ENCODE data around the gene ZNF213.
A peak's percentile ranks its signal among the peaks of the same experiment; 100 is the strongest.

Gene ZNF213

GRCh38 chr16:3121851-3122467 is 12.9 kb upstream of the ZNF213 start:
- peak; percentile 64 for TF ChIP-seq ZNF121 (tag by site-specific recombination; IDR thresholded peaks at IDR 0.05)
- TF ChIP-seq ZNF529 (tag by site-specific recombination; IDR thresholded peaks at IDR 0.05; ENCODE audit: insufficient replicate concordance) = no peak
- POLR2A ChIA-PET = interaction anchor here (0.5 to 2.2 kb wide), 5 partner anchors 8 to 62 kb away, joined by 3 to 8 read pairs (median 6); partner anchors contain the start of gene ZNF213
- H3K4me3 ChIP-seq (ENCODE audit: low read depth, low read length) = no peak overlapping the region
- H3K4me1 ChIP-seq (ENCODE audit: control insufficient read depth, insufficient read depth, low read length) = no peaks in the 10 kb centered on the region; the same call in 1 of the 2 replicates
- H3K9me3 ChIP-seq (ENCODE audit: control insufficient read depth, insufficient read depth, low read depth, low read length) = no peaks in the 10 kb centered on the region
- H3K36me3 ChIP-seq (ENCODE audit: control insufficient read depth in 2 of 2, insufficient read depth in 1 of 2, low read length in 2 of 2) = peaks cover under 1 to 49% of the 10 kb centered on the region in 2 experiments; a peak in 2 of 3 replicates
- CTCF ChIA-PET = interaction anchor here (0.6 to 2.0 kb wide), 4 partner anchors 11 to 62 kb away, joined by 3 to 8 read pairs (median 6); no protein-coding TSS in a partner anchor
- H3K27ac ChIP-seq (ENCODE audit: extremely low read depth, low read depth, low read length) = no peak overlapping the region

DNA sequence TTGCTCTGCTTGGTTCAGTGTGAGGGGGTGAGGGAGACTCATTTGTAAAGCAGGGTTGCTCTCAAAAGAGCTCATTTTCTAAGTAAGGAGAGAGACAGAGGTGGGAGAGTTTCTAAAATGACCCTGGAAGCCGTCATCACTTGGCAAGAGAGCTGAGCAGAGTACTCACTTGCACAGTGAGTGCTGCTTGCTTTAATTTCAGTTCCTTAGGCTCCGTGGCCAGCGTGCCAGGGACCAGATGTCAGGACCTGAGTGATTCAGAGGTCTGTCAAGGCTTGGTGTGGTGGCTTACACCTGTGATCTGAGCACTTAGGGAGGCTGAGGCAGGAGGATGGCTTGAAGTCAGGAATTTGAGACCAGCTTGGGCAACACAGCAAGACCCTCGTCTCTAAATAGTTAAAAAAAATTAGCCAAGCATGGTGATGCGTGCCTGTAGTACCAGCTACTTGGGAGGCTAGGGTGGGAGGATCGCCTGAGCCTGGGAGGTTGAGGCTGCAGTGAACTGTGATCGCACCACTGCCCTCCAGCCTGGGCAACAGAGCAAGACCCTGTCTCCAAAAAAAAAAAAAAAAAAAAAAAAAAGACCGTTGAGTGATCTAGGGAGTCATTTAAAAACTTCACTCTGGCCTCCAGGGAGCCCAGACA is 11.8 kb upstream of the ZNF213 start:
- Histone ChIP-seq H3K9me3 (ENCODE audit: control insufficient read depth, insufficient read depth, low read depth, low read length) (no peaks in the 10 kb centered on the region), H3K4me1 (ENCODE audit: control insufficient read depth, insufficient read depth, low read length) (no peaks in the 10 kb centered on the region; the same call in 1 of the 2 replicates), H3K4me3 (ENCODE audit: low read depth, low read length) (no peak overlapping the region), H3K27ac (ENCODE audit: extremely low read depth, low read depth, low read length) (no peak overlapping the region), H3K36me3 (ENCODE audit: control insufficient read depth in 2 of 2, insufficient read depth in 1 of 2, low read length in 2 of 2) (peaks cover 7 to 52% of the 10 kb centered on the region in 2 experiments; a peak in 2 of 3 replicates)
- TF ChIP-seq AEBP2 (tag by site-specific recombination; IDR thresholded peaks at IDR 0.05; ENCODE audit: borderline replicate concordance) (no peak), SCRT2 (tag by site-specific recombination; IDR thresholded peaks at IDR 0.05) (no peak), PRDM4 (tag by site-specific recombination; IDR thresholded peaks at IDR 0.05) (no peak), ZNF350 (tag by site-specific recombination; IDR thresholded peaks at IDR 0.05) (no peak), ZNF121 (tag by site-specific recombination; IDR thresholded peaks at IDR 0.05) (peak; percentile 98), ZNF707 (tag by site-specific recombination; IDR thresholded peaks at IDR 0.05) (no peak)
- TF ChIP-seq, protein P1, sequence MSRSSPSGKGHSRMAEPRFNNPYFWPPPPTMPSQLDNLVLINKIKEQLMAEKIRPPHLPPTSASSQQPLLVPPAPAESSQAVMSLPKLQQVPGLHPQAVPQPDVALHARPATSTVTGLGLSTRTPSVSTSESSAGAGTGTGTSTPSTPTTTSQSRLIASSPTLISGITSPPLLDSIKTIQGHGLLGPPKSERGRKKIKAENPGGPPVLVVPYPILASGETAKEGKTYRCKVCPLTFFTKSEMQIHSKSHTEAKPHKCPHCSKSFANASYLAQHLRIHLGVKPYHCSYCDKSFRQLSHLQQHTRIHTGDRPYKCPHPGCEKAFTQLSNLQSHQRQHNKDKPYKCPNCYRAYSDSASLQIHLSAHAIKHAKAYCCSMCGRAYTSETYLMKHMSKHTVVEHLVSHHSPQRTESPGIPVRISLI (tag by site-specific recombination; IDR thresholded peaks at IDR 0.05) = peak; percentile 82
- POLR2A ChIA-PET = interaction anchor here (0.6 to 1.7 kb wide), 7 partner anchors 8 to 92 kb away, joined by 3 to 8 read pairs (median 5); partner anchors contain the start of gene ZNF213
- CTCF ChIA-PET = interaction anchor here (1.1 to 2.0 kb wide), 3 partner anchors 22 to 64 kb away, joined by 4 to 8 read pairs (median 7); no protein-coding TSS in a partner anchor

GRCh38 chr16:3123986-3124886 is 10.6 kb upstream of the ZNF213 start:
- POLR2A ChIA-PET = interaction anchor here (2.6 to 2.9 kb wide), 2 partner anchors 10 to 18 kb away, joined by 6 to 17 read pairs; partner anchors contain the start of gene ZNF213
- Histone ChIP-seq H3K27ac (ENCODE audit: extremely low read depth, low read depth, low read length) (peak overlapping the region; percentile 58; the same call in 1 of the 2 replicates), H3K9me3 (ENCODE audit: control insufficient read depth, insufficient read depth, low read depth, low read length) (no peaks in the 10 kb centered on the region), H3K4me3 (ENCODE audit: low read depth, low read length) (peak overlapping the region; percentile 73), H3K36me3 (ENCODE audit: control insufficient read depth in 2 of 2, insufficient read depth in 1 of 2, low read length in 2 of 2) (peaks cover 9 to 52% of the 10 kb centered on the region in 2 experiments; a peak in 2 of 3 replicates), H3K4me1 (ENCODE audit: control insufficient read depth, insufficient read depth, low read length) (no peaks in the 10 kb centered on the region; the same call in 1 of the 2 replicates)
- CTCF ChIA-PET = interaction anchor here (0.8 to 6.6 kb wide), 3 partner anchors 26 to 65 kb away, joined by 3 to 54 read pairs (median 4); no protein-coding TSS in a partner anchor
- TF ChIP-seq ZNF747 (tag by site-specific recombination; IDR thresholded peaks at IDR 0.05) (no peak), ZNF341 (tag by site-specific recombination; IDR thresholded peaks at IDR 0.05; ENCODE audit: low read depth) (peak; percentile 7; the same call in 1 of the 2 replicates), ZNF324 (tag by site-specific recombination; IDR thresholded peaks at IDR 0.05) (peak; percentile 53; the same call in 1 of the 2 replicates), ZNF561 (tag by site-specific recombination; IDR thresholded peaks at IDR 0.05; ENCODE audit: borderline replicate concordance) (no peak), ZBTB8A (tag by site-specific recombination; IDR thresholded peaks at IDR 0.05) (peak; percentile 61), ZNF37A (tag by site-specific recombination; IDR thresholded peaks at IDR 0.05) (no peak), ZNF639 (tag by site-specific recombination; IDR thresholded peaks at IDR 0.05) (peak; percentile 71; the same call in 1 of the 2 replicates), ZFHX2 (tag by site-specific recombination; conservative IDR thresholded peaks at IDR 0.05) (peak; percentile 67), SETDB1 (IDR thresholded peaks at IDR 0.05; ENCODE audit: insufficient read length, low read length) (no peak), IKZF3 (tag by site-specific recombination; IDR thresholded peaks at IDR 0.05) (0 out of 2 replicates have a peak, but pooled peaks have one; percentile 58), KLF10 (tag by site-specific recombination; IDR thresholded peaks at IDR 0.05) (peak; percentile 99), KLF9 (tag by site-specific recombination; IDR thresholded peaks at IDR 0.05; ENCODE audit: low read depth) (peak; percentile 97)

All from HEK293 (cell line).